DND-41 (cell line): ENCODE data around the gene KRTAP5-4.

Source experiments
- EZH2 ChIP-seq: IDR thresholded peaks from 3 replicates; pipeline ENCODE4 v1.6.1; 2012; ENCODE audit warnings: borderline replicate concordance, low read depth, mild to moderate bottlenecking, moderate library complexity, low read length, inconsistent platforms; ENCODE audit not compliant: severe bottlenecking
- TF ChIP-seq, protein P1 (sequence below): IDR thresholded peaks from 2 replicates; pipeline ENCODE4 v1.5.1; 2012; ENCODE audit warnings: borderline replicate concordance, low read length, moderate library complexity, mild to moderate bottlenecking; ENCODE audit not compliant: poor library complexity, severe bottlenecking; ENCODE audit errors: extremely low read depth

- TF ChIP-seq, protein P1, sequence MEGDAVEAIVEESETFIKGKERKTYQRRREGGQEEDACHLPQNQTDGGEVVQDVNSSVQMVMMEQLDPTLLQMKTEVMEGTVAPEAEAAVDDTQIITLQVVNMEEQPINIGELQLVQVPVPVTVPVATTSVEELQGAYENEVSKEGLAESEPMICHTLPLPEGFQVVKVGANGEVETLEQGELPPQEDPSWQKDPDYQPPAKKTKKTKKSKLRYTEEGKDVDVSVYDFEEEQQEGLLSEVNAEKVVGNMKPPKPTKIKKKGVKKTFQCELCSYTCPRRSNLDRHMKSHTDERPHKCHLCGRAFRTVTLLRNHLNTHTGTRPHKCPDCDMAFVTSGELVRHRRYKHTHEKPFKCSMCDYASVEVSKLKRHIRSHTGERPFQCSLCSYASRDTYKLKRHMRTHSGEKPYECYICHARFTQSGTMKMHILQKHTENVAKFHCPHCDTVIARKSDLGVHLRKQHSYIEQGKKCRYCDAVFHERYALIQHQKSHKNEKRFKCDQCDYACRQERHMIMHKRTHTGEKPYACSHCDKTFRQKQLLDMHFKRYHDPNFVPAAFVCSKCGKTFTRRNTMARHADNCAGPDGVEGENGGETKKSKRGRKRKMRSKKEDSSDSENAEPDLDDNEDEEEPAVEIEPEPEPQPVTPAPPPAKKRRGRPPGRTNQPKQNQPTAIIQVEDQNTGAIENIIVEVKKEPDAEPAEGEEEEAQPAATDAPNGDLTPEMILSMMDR, result no peak
- TF ChIP-seq EZH2, result no peak
Measured at GRCh38 chr11:1654388-1655167, 32.6 kb upstream of the KRTAP5-4 start.
